Measurements from ENCODE around the gene BRIP1. TPM values are rescaled to one million over a fixed set of nuclear protein-coding genes. Genes with fewer than 3 reads are reported as not detected.

The BRIP1 gene
- total and polyA plus RNA-seq, 2 experiments from 2014 or later, result 8.0 to 23.1 TPM

- no peaks in the 10 kb centered on the region; the same call in 1 of the 2 replicates for H4K20me1 ChIP-seq (replicated peaks; ENCODE audit: insufficient read depth)
- Mint-ChIP-seq H3K4me1 (no peaks in the 10 kb centered on the region), H3K4me3 (no peak overlapping the region), H3K27me3 (ENCODE audit: insufficient read depth, low read depth, poor library complexity) (no peaks in the 10 kb centered on the region), H3K27ac (no peak overlapping the region), H3K9me3 (no peaks in the 10 kb centered on the region), H3K36me3 (ENCODE audit: low read depth) (peaks cover 42% of the 10 kb centered on the region)
- H3K27ac ChIP-seq (ENCODE audit: low read depth), result no peak overlapping the region
- no peak overlapping the region for H3K4me2 ChIP-seq
- no peaks in the 10 kb centered on the region for H3K79me2 ChIP-seq (replicated peaks; ENCODE audit: insufficient read depth)
- no peak overlapping the region for H2AFZ ChIP-seq
- H3K36me3 ChIP-seq (ENCODE audit: insufficient read depth), result peaks cover 8% of the 10 kb centered on the region; the same call in 1 of the 2 replicates
- no peak overlapping the region for H3K4me3 ChIP-seq
- H3F3A ChIP-seq (replicated peaks; ENCODE audit: low read depth), result no peaks in the 10 kb centered on the region
- no peaks in the 10 kb centered on the region for H3K4me1 ChIP-seq (ENCODE audit: insufficient read depth)
- H3K27me3 ChIP-seq (ENCODE audit: insufficient read depth), result no peaks in the 10 kb centered on the region
- DNase-seq (ENCODE audit: low spot score), result no peak
- TF ChIP-seq JUNB (IDR thresholded peaks at IDR 0.05; ENCODE audit: unreplicated experiment) (no peak), ZNF114 (CRISPR knock-in tag; IDR thresholded peaks at IDR 0.05) (no peak), EZH2 (IDR thresholded peaks at IDR 0.05; ENCODE audit: low read depth, unreplicated experiment) (no peak), NANOG (IDR thresholded peaks at IDR 0.05; ENCODE audit: borderline replicate concordance) (no peak), ZNF331 (CRISPR knock-in tag; IDR thresholded peaks at IDR 0.05; ENCODE audit: low read depth) (no peak), CREB1 (CRISPR knock-in tag; IDR thresholded peaks at IDR 0.05; ENCODE audit: low read depth) (no peak)
- no peak for ATAC-seq
- H3K9me2 ChIP-seq (ENCODE audit: insufficient read depth), result no peaks in the 10 kb centered on the region
These were observed 20.4 kb downstream of the BRIP1 start for GRCh38 chr17:61842899-61843298.

GRCh38 chr17:61839300-61839786 lies 24.0 kb downstream of the BRIP1 start:
- Mint-ChIP-seq H3K36me3 (ENCODE audit: low read depth) (peaks cover 17% of the 10 kb centered on the region; the same call in 2 of the 3 replicates), H3K9me3 (no peaks in the 10 kb centered on the region), H3K4me3 (no peak overlapping the region), H3K27ac (no peak overlapping the region), H3K27me3 (ENCODE audit: insufficient read depth, low read depth, poor library complexity) (no peaks in the 10 kb centered on the region), H3K4me1 (no peaks in the 10 kb centered on the region)
- H3K36me3 ChIP-seq (ENCODE audit: insufficient read depth), result no peaks in the 10 kb centered on the region; the same call in 1 of the 2 replicates
- no peak for ATAC-seq
- no peaks in the 10 kb centered on the region for H3K27me3 ChIP-seq (ENCODE audit: insufficient read depth)
- H3K27ac ChIP-seq (ENCODE audit: low read depth), result no peak overlapping the region
- H2AFZ ChIP-seq, result no peak overlapping the region
- no peak overlapping the region for H3K4me3 ChIP-seq
- H4K20me1 ChIP-seq (replicated peaks; ENCODE audit: insufficient read depth), result no peaks in the 10 kb centered on the region; the same call in 1 of the 2 replicates
- no peaks in the 10 kb centered on the region for H3K9me2 ChIP-seq (ENCODE audit: insufficient read depth)
- H3K4me1 ChIP-seq (ENCODE audit: insufficient read depth), result no peaks in the 10 kb centered on the region
- H3K79me2 ChIP-seq (replicated peaks; ENCODE audit: insufficient read depth), result no peaks in the 10 kb centered on the region
- no peak for DNase-seq (ENCODE audit: low spot score)
- H3F3A ChIP-seq (replicated peaks; ENCODE audit: low read depth), result no peaks in the 10 kb centered on the region
- H3K4me2 ChIP-seq, result no peak overlapping the region
- TF ChIP-seq CREB1 (CRISPR knock-in tag; IDR thresholded peaks at IDR 0.05; ENCODE audit: low read depth) (no peak), CTCF (conservative IDR thresholded peaks at IDR 0.05; ENCODE audit: low read depth in 2 of 2) (no peak), STAT1 (IDR thresholded peaks at IDR 0.05; ENCODE audit: unreplicated experiment) (no peak), JUNB (IDR thresholded peaks at IDR 0.05; ENCODE audit: unreplicated experiment) (no peak), EZH2phosphoT487 (IDR thresholded peaks at IDR 0.05; ENCODE audit: unreplicated experiment) (no peak), ETS1 (IDR thresholded peaks at IDR 0.05) (no peak), REST (IDR thresholded peaks at IDR 0.05; ENCODE audit: unreplicated experiment) (no peak), ZNF331 (CRISPR knock-in tag; IDR thresholded peaks at IDR 0.05; ENCODE audit: low read depth) (no peak)

Measured in GM23338 (cell line).